MM.1S (cell line): Measurements from ENCODE around the gene PI4K2A.

ENCODE experiments used
- DNase-seq: peaks from one replicate; pipeline ENCODE4 v3.0.0-alpha.2; 2015
- H2AFZ ChIP-seq: fragments of 300-600 bp; sonication (generic); 2 replicates; pipeline ENCODE4 v1.6.0; 2016; ENCODE audit warnings: antibody characterized with exemption, low read length
- H3F3A ChIP-seq: fragments of 300-600 bp; sonication (generic); 2 replicates; pipeline ENCODE4 v1.6.1; 2016; ENCODE audit warnings: mild to moderate bottlenecking, antibody characterized with exemption, low read length, moderate library complexity, mixed read lengths; ENCODE audit not compliant: insufficient read depth
- H3K27ac ChIP-seq: fragments of 300-600 bp; sonication (generic); 2 replicates; pipeline ENCODE4 v1.5.1; 2016; ENCODE audit warnings: mild to moderate bottlenecking, low read length
- H3K27me3 ChIP-seq: fragments of 300-600 bp; sonication (generic); replicated peaks from 2 replicates; pipeline ENCODE4 v1.6.0; 2016; ENCODE audit warnings: low read length; ENCODE audit not compliant: insufficient read depth
- H3K36me3 ChIP-seq: fragments of 300-600 bp; sonication (generic); replicated peaks from 2 replicates; pipeline ENCODE4 v1.6.1; 2016; ENCODE audit warnings: mild to moderate bottlenecking, low read length, mixed read lengths; ENCODE audit not compliant: insufficient read depth
- H3K4me1 ChIP-seq: fragments of 300-600 bp; sonication (generic); 2 replicates; pipeline ENCODE4 v1.6.1; 2016; ENCODE audit warnings: low read length, mixed read lengths
- H3K4me2 ChIP-seq: fragments of 300-600 bp; sonication (generic); 2 replicates; pipeline ENCODE4 v1.6.0; 2016; ENCODE audit warnings: low read depth, low read length
- H3K4me3 ChIP-seq: fragments of 300-600 bp; sonication (generic); 2 replicates; pipeline ENCODE4 v1.5.1; 2016; ENCODE audit warnings: low read length, mixed read lengths
- H3K79me2 ChIP-seq: fragments of 300-600 bp; sonication (generic); 2 replicates; pipeline ENCODE4 v1.6.1; 2016; ENCODE audit warnings: mixed run types, low read length, mixed read lengths
- H3K9ac ChIP-seq: fragments of 300-600 bp; sonication (generic); 2 replicates; pipeline ENCODE4 v1.6.1; 2016; ENCODE audit warnings: low read length, mixed read lengths
- H3K9me2 ChIP-seq: fragments of 300-600 bp; sonication (generic); replicated peaks from 2 replicates; pipeline ENCODE4 v1.6.1; 2016; ENCODE audit warnings: mild to moderate bottlenecking, low read length, mixed read lengths; ENCODE audit not compliant: insufficient read depth
- H3K9me3 ChIP-seq: fragments of 300-600 bp; sonication (generic); replicated peaks from 2 replicates; pipeline ENCODE4 v1.6.1; 2016; ENCODE audit warnings: mild to moderate bottlenecking, low read length, mixed read lengths; ENCODE audit not compliant: insufficient read depth
- H4K20me1 ChIP-seq: fragments of 300-600 bp; sonication (generic); 2 replicates; pipeline ENCODE4 v1.6.1; 2016; ENCODE audit warnings: mild to moderate bottlenecking, low read length, moderate library complexity, mixed read lengths; ENCODE audit not compliant: insufficient read depth
- EZH2 ChIP-seq: fragments of 300-600 bp; sonication (generic); optimal IDR thresholded peaks from 2 replicates; pipeline ENCODE3; 2017; ENCODE audit warnings: low read depth, mild to moderate bottlenecking, antibody characterized with exemption, low read length, mixed read lengths
- EZH2phosphoT487 ChIP-seq: fragments of 300-600 bp; sonication (generic); IDR thresholded peaks from 2 replicates; pipeline ENCODE4 v1.6.1; 2018; ENCODE audit warnings: antibody characterized with exemption, low read length
- TF ChIP-seq, protein P1 (sequence below): fragments of 300-600 bp; sonication (generic); IDR thresholded peaks from 2 replicates; pipeline ENCODE4 v1.5.1; 2016; ENCODE audit warnings: antibody characterized with exemption, low read length, mixed read lengths

The PI4K2A gene

DNA sequence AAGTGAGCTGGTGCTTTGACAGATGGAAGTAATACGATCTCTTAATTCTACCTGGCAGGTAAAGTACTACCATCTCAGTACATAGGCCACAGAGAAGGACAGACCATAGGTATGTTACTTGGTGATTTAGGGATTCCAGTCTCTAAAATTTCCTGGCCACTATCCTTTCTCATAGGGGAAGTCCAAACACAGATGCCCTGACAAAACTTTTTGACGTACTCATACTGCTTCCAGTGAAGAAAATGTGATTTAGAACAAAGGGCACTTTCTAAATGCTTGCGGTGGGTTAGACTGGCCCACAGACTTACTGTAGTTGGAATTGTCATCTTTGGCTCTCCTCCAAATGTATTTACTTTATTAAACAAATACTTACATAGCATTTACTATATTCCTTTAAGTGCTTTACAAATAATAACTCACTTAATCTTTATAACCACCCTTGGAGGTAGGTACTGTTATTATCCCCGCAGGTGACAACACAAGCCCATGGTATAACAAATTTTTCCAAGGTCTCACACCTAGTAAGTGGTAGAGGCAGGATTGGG lies 3.0 kb downstream of the PI4K2A start:
- H3K4me2 ChIP-seq: no peak overlapping the region

DNA sequence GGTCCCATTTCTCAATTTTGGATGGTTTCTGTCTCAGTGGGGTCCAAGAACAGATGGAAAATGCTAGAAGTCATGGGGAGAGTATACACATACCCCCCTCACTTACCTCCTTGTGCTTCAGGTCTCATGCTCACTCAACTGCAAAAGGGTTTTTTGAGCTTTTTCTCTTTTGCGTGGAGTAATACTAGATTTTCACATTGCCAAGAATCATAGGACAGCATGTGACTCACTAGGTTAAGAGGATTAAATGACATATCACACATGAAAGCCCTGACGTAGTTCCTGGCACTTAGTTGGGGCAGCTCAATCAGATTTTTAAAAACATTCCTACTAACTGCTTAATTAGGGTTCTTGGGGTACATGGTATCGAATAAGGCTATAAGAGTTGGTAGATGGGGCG lies 4.5 kb downstream of the PI4K2A start:
- no peaks in the 10 kb centered on the region for H3F3A ChIP-seq
- H3K9me3 ChIP-seq: no peaks in the 10 kb centered on the region
- 0 out of 2 replicates have a peak, but pooled peaks cover 6% of the 10 kb centered on the region for H4K20me1 ChIP-seq
- H3K27me3 ChIP-seq: no peaks in the 10 kb centered on the region
- no peak overlapping the region for H3K4me2 ChIP-seq
- H3K9me2 ChIP-seq: no peaks in the 10 kb centered on the region
- H2AFZ ChIP-seq: no peak overlapping the region
- H3K79me2 ChIP-seq: peaks cover 54% of the 10 kb centered on the region
- H3K36me3 ChIP-seq: no peaks in the 10 kb centered on the region; the same call in 1 of the 2 replicates
- no peak overlapping the region for H3K9ac ChIP-seq
- peaks cover 10% of the 10 kb centered on the region for H3K4me1 ChIP-seq
- no peak for DNase-seq
- H3K27ac ChIP-seq: no peak overlapping the region
- no peak overlapping the region for H3K4me3 ChIP-seq
- no peak for TF ChIP-seq EZH2phosphoT487
- TF ChIP-seq, protein P1, sequence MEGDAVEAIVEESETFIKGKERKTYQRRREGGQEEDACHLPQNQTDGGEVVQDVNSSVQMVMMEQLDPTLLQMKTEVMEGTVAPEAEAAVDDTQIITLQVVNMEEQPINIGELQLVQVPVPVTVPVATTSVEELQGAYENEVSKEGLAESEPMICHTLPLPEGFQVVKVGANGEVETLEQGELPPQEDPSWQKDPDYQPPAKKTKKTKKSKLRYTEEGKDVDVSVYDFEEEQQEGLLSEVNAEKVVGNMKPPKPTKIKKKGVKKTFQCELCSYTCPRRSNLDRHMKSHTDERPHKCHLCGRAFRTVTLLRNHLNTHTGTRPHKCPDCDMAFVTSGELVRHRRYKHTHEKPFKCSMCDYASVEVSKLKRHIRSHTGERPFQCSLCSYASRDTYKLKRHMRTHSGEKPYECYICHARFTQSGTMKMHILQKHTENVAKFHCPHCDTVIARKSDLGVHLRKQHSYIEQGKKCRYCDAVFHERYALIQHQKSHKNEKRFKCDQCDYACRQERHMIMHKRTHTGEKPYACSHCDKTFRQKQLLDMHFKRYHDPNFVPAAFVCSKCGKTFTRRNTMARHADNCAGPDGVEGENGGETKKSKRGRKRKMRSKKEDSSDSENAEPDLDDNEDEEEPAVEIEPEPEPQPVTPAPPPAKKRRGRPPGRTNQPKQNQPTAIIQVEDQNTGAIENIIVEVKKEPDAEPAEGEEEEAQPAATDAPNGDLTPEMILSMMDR: no peak
- TF ChIP-seq EZH2: no peak

More for the DNA sequence above, 3.0 kb downstream of the PI4K2A start:
- Histone ChIP-seq H3K9ac (no peak overlapping the region), H4K20me1 (0 out of 2 replicates have a peak, but pooled peaks cover 6% of the 10 kb centered on the region), H3K79me2 (peaks cover 45% of the 10 kb centered on the region), H2AFZ (no peak overlapping the region), H3K27ac (no peak overlapping the region), H3K4me1 (peaks cover 5% of the 10 kb centered on the region), H3K9me3 (no peaks in the 10 kb centered on the region), H3K9me2 (no peaks in the 10 kb centered on the region), H3K27me3 (no peaks in the 10 kb centered on the region), H3K4me3 (no peak overlapping the region), H3K36me3 (no peaks in the 10 kb centered on the region; the same call in 1 of the 2 replicates), H3F3A (no peaks in the 10 kb centered on the region)
- no peak for DNase-seq
- TF ChIP-seq EZH2 (no peak), EZH2phosphoT487 (no peak)
- TF ChIP-seq, protein P1: no peak

DNA sequence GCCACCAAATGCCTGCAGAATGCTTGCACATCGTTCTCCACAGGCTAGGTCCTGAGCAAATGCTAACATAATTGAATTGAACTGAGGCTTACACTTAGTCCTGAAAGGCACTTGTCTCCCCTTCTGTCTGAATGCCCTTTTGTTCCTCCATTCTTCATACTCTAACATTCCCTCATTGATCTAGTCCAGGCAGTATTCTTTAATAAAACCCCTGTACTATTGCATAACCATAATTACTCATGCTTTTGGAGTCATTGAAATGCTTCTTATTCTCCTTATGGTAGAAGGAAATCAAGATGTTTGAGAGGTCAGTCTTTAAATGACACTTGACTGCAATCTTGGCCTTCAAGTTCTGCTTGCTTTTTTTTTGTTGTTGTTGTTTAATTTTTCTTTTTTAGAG lies 7.1 kb downstream of the PI4K2A start:
- Histone ChIP-seq H3K4me1 (peaks cover 8% of the 10 kb centered on the region), H3K9me3 (no peaks in the 10 kb centered on the region), H3K79me2 (peaks cover 47% of the 10 kb centered on the region), H3K9me2 (no peaks in the 10 kb centered on the region), H3K27ac (no peak overlapping the region), H2AFZ (no peak overlapping the region), H3K4me2 (no peak overlapping the region), H3K36me3 (peaks cover 5% of the 10 kb centered on the region; the same call in 1 of the 2 replicates), H4K20me1 (0 out of 2 replicates have a peak, but pooled peaks cover 3% of the 10 kb centered on the region), H3K4me3 (no peak overlapping the region), H3K27me3 (no peaks in the 10 kb centered on the region), H3F3A (no peaks in the 10 kb centered on the region), H3K9ac (no peak overlapping the region)
- TF ChIP-seq EZH2phosphoT487 (no peak), EZH2 (no peak)
- TF ChIP-seq, protein P1: no peak
- no peak for DNase-seq
